ENCODE measurements around the gene CAMSAP2.

Gene CAMSAP2

GRCh38 chr1:200887772-200888348 is 149.2 kb downstream of the CAMSAP2 start:
- no peaks in the 10 kb centered on the region for H3K9me2 ChIP-seq (replicated peaks; ENCODE audit: insufficient read depth, low read length)
- no peaks in the 10 kb centered on the region for H3K79me2 ChIP-seq (ENCODE audit: insufficient read depth, low read length)
- no peaks in the 10 kb centered on the region for H3K9me3 ChIP-seq (ENCODE audit: insufficient read depth, low read length)
- H3K4me2 ChIP-seq (ENCODE audit: low read depth, low read length, poor library complexity, severe bottlenecking): no peak overlapping the region
- no peak overlapping the region for H2AFZ ChIP-seq (ENCODE audit: low read depth, low read length, severe bottlenecking)
- no peak overlapping the region for H3K9ac ChIP-seq (ENCODE audit: low read length)
- H3K4me3 ChIP-seq (ENCODE audit: insufficient read depth, low read length, poor library complexity, severe bottlenecking): no peak overlapping the region
- H3K36me3 ChIP-seq (ENCODE audit: low read length): no peaks in the 10 kb centered on the region
- H3K27ac ChIP-seq (ENCODE audit: low read depth, low read length): no peak overlapping the region
- no peaks in the 10 kb centered on the region for H4K20me1 ChIP-seq (ENCODE audit: low read depth, low read length)
- TF ChIP-seq EZH2phosphoT487 (conservative IDR thresholded peaks at IDR 0.05; ENCODE audit: low read length) (no peak), CTCF (IDR thresholded peaks at IDR 0.05; ENCODE audit: insufficient read depth, low read length, poor library complexity, severe bottlenecking) (no peak)
- no peaks in the 10 kb centered on the region for H3F3A ChIP-seq (ENCODE audit: insufficient read depth)
- H3K27me3 ChIP-seq (ENCODE audit: low read length): no peaks in the 10 kb centered on the region

GRCh38 chr1:200888349-200888838 is 149.7 kb downstream of the CAMSAP2 start:
- Histone ChIP-seq H3K9me3 (ENCODE audit: insufficient read depth, low read length) (no peaks in the 10 kb centered on the region), H3K9me2 (replicated peaks; ENCODE audit: insufficient read depth, low read length) (no peaks in the 10 kb centered on the region), H2AFZ (ENCODE audit: low read depth, low read length, severe bottlenecking) (no peak overlapping the region), H3K27me3 (ENCODE audit: low read length) (no peaks in the 10 kb centered on the region), H4K20me1 (ENCODE audit: low read depth, low read length) (no peaks in the 10 kb centered on the region), H3F3A (ENCODE audit: insufficient read depth) (no peaks in the 10 kb centered on the region), H3K4me3 (ENCODE audit: insufficient read depth, low read length, poor library complexity, severe bottlenecking) (no peak overlapping the region), H3K9ac (ENCODE audit: low read length) (no peak overlapping the region), H3K27ac (ENCODE audit: low read depth, low read length) (no peak overlapping the region), H3K36me3 (ENCODE audit: low read length) (no peaks in the 10 kb centered on the region), H3K4me2 (ENCODE audit: low read depth, low read length, poor library complexity, severe bottlenecking) (no peak overlapping the region), H3K79me2 (ENCODE audit: insufficient read depth, low read length) (no peaks in the 10 kb centered on the region)
- TF ChIP-seq CTCF (IDR thresholded peaks at IDR 0.05; ENCODE audit: insufficient read depth, low read length, poor library complexity, severe bottlenecking) (no peak), EZH2phosphoT487 (conservative IDR thresholded peaks at IDR 0.05; ENCODE audit: low read length) (no peak)

DNA sequence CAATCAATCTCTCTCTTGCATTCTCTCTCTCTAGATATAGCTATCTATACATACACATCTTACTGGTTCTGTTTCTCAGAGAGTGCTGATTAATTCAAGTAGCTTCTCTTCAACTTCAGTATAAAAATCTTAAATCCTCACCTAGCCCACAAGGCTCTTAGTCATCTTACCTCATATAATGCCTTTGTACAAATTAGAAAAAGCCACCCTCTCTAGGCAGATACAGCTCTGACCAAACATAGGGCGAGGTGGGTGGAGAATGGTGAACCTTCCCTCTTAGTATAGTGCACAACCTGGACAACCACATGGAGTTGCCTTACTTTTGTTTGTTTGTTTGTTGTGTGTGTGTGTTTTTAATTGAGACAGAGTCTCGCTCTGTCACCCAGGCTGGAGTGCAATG is 150.9 kb downstream of the CAMSAP2 start:
- no peak for TF ChIP-seq CTCF (IDR thresholded peaks at IDR 0.05; ENCODE audit: insufficient read depth, low read length, poor library complexity, severe bottlenecking)
- TF ChIP-seq EZH2phosphoT487 (conservative IDR thresholded peaks at IDR 0.05; ENCODE audit: low read length): no peak
- Histone ChIP-seq H3K27me3 (ENCODE audit: low read length) (no peaks in the 10 kb centered on the region), H3K27ac (ENCODE audit: low read depth, low read length) (no peak overlapping the region), H3K9me3 (ENCODE audit: insufficient read depth, low read length) (no peaks in the 10 kb centered on the region), H3K9ac (ENCODE audit: low read length) (no peak overlapping the region), H3K4me2 (ENCODE audit: low read depth, low read length, poor library complexity, severe bottlenecking) (no peak overlapping the region), H2AFZ (ENCODE audit: low read depth, low read length, severe bottlenecking) (no peak overlapping the region), H3K9me2 (replicated peaks; ENCODE audit: insufficient read depth, low read length) (no peaks in the 10 kb centered on the region), H3K4me3 (ENCODE audit: insufficient read depth, low read length, poor library complexity, severe bottlenecking) (no peak overlapping the region), H3F3A (ENCODE audit: insufficient read depth) (no peaks in the 10 kb centered on the region), H4K20me1 (ENCODE audit: low read depth, low read length) (no peaks in the 10 kb centered on the region), H3K36me3 (ENCODE audit: low read length) (no peaks in the 10 kb centered on the region), H3K79me2 (ENCODE audit: insufficient read depth, low read length) (no peaks in the 10 kb centered on the region)

All from SU-DHL-6 (cell line).